HL-60 (cell line): ENCODE measurements around the gene AKNA.

Experiments
- POLR2AphosphoS5 ChIP-seq: IDR thresholded peaks from 2 replicates; pipeline ENCODE4 v1.6.1; 2012; ENCODE audit warnings: low read depth
- SPI1 ChIP-seq: IDR thresholded peaks from 2 replicates; pipeline ENCODE4 v1.6.1; 2012; ENCODE audit warnings: low read depth, mild to moderate bottlenecking, borderline replicate concordance
- TF ChIP-seq, protein P1 (sequence below): IDR thresholded peaks from 2 replicates; pipeline ENCODE4 v1.6.1; 2012; ENCODE audit warnings: low read depth; ENCODE audit not compliant: insufficient replicate concordance
- TF ChIP-seq, protein P2 (sequence below): IDR thresholded peaks from one replicate; pipeline ENCODE4 v1.5.1; 2011; ENCODE audit warnings: low read length, control low read depth, inconsistent platforms; ENCODE audit not compliant: insufficient read depth

DNA sequence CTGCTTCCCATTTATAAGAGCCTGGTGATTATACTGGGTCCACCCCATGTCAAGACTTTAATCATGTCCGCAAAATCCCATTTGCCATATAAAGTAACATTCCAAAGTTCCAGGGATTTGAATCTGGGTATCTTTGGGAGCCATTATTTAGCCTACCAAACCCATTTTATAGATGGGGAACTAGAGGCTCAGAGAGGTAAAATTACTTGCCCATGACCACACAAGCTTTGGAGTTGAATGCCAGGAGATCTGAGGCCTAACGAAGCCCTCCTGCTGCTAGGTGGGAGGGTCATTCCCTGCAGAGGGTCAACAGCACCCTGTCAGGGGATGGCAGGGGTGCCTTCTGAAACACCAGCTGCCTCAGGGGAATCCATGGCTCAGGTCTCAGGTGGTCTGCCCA, 13.0 kb upstream of the AKNA start:
- TF ChIP-seq SPI1 (no peak), POLR2AphosphoS5 (no peak)
- TF ChIP-seq, protein P1, sequence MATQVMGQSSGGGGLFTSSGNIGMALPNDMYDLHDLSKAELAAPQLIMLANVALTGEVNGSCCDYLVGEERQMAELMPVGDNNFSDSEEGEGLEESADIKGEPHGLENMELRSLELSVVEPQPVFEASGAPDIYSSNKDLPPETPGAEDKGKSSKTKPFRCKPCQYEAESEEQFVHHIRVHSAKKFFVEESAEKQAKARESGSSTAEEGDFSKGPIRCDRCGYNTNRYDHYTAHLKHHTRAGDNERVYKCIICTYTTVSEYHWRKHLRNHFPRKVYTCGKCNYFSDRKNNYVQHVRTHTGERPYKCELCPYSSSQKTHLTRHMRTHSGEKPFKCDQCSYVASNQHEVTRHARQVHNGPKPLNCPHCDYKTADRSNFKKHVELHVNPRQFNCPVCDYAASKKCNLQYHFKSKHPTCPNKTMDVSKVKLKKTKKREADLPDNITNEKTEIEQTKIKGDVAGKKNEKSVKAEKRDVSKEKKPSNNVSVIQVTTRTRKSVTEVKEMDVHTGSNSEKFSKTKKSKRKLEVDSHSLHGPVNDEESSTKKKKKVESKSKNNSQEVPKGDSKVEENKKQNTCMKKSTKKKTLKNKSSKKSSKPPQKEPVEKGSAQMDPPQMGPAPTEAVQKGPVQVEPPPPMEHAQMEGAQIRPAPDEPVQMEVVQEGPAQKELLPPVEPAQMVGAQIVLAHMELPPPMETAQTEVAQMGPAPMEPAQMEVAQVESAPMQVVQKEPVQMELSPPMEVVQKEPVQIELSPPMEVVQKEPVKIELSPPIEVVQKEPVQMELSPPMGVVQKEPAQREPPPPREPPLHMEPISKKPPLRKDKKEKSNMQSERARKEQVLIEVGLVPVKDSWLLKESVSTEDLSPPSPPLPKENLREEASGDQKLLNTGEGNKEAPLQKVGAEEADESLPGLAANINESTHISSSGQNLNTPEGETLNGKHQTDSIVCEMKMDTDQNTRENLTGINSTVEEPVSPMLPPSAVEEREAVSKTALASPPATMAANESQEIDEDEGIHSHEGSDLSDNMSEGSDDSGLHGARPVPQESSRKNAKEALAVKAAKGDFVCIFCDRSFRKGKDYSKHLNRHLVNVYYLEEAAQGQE: no peak
- TF ChIP-seq, protein P2, sequence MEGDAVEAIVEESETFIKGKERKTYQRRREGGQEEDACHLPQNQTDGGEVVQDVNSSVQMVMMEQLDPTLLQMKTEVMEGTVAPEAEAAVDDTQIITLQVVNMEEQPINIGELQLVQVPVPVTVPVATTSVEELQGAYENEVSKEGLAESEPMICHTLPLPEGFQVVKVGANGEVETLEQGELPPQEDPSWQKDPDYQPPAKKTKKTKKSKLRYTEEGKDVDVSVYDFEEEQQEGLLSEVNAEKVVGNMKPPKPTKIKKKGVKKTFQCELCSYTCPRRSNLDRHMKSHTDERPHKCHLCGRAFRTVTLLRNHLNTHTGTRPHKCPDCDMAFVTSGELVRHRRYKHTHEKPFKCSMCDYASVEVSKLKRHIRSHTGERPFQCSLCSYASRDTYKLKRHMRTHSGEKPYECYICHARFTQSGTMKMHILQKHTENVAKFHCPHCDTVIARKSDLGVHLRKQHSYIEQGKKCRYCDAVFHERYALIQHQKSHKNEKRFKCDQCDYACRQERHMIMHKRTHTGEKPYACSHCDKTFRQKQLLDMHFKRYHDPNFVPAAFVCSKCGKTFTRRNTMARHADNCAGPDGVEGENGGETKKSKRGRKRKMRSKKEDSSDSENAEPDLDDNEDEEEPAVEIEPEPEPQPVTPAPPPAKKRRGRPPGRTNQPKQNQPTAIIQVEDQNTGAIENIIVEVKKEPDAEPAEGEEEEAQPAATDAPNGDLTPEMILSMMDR: no peak
